H1 (cell line): Measurements from ENCODE around the gene MAST2. TPM values are rescaled to one million over a fixed set of nuclear protein-coding genes. Genes with fewer than 3 reads are reported as not detected.

Experiments used
- FOSL1 ChIP-seq: IDR thresholded peaks from 2 replicates; pipeline ENCODE4 v1.6.1; 2011; ENCODE audit warnings: mild to moderate bottlenecking, low read depth, low read length, moderate library complexity; ENCODE audit not compliant: insufficient read depth
- PHF8 ChIP-seq: fragments of 200-600 bp; sonication (generic); conservative IDR thresholded peaks from 2 replicates; pipeline ENCODE4 v1.7.1; 2012; ENCODE audit warnings: low read depth, mild to moderate bottlenecking, inconsistent platforms, low read length, moderate library complexity
- polyA plus RNA-seq, 7 experiments: library from polyadenylated mRNA; depleted of rRNA in 3 of 7; stranded (reverse) in 5 of 7; unstranded in 2 of 7; fragments of >200 nt in 5 of 7; fragments of 200-250 nt in 2 of 7; gene quantifications; 1 replicate in 5 of 7; 2 replicates in 1 of 7; 4 replicates in 1 of 7; pipeline versions ENCODE4 v1.2.1 to v1.2.3, GENCODE V29; 2011 to 2013; ENCODE audit warnings: missing spikeins in 2 of 7, mixed read lengths in 2 of 7
- total RNA-seq: library from RNA; stranded (reverse); fragmentation: NEBNext Ultra II Directional; extraction: Animal tissue kit (Norgen Biotek cat#: 25700); gene quantifications from 2 replicates; pipeline ENCODE4 v1.2.1, GENCODE V29; 2021
- TF ChIP-seq, protein P1 (sequence below), 3 experiments: IDR thresholded peaks; 1 replicate in 2 of 3; 2 replicates in 1 of 3; pipeline versions ENCODE4 v1.5.1 to v1.6.1; 2011; ENCODE audit warnings: low read length in 3 of 3, mild to moderate bottlenecking in 3 of 3, inconsistent platforms in 2 of 3, low read depth in 1 of 3, moderate library complexity in 1 of 3; ENCODE audit not compliant: insufficient read depth in 1 of 3; ENCODE audit errors: control extremely low read depth in 1 of 3

The MAST2 gene
- total and polyA plus RNA-seq, 2 of the 8 experiments (the other 6 are each of a cell fraction or from before 2014, with no cell fraction given): 20.5 to 35.4 TPM

DNA sequence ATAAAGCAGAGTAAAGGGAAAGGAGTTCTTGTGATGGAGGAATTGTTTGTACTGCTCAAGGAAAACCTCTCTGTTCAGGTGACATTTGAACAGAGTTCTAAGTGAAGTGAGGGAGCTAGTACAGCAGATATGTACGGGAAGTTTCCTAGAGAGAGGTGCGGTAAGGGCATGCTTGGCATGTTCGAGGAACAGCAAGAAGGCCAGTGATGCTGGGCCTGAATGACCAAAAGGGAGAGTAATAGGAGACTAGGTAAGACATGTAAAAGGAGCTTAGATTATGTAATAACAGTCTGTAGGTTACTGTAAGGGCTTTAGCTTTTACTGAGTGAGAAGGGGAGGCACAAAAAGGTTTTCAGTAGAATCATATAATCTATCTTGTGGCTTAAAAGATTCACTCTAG is 265.1 kb downstream of the MAST2 start (continued):
- TF ChIP-seq, protein P1, sequence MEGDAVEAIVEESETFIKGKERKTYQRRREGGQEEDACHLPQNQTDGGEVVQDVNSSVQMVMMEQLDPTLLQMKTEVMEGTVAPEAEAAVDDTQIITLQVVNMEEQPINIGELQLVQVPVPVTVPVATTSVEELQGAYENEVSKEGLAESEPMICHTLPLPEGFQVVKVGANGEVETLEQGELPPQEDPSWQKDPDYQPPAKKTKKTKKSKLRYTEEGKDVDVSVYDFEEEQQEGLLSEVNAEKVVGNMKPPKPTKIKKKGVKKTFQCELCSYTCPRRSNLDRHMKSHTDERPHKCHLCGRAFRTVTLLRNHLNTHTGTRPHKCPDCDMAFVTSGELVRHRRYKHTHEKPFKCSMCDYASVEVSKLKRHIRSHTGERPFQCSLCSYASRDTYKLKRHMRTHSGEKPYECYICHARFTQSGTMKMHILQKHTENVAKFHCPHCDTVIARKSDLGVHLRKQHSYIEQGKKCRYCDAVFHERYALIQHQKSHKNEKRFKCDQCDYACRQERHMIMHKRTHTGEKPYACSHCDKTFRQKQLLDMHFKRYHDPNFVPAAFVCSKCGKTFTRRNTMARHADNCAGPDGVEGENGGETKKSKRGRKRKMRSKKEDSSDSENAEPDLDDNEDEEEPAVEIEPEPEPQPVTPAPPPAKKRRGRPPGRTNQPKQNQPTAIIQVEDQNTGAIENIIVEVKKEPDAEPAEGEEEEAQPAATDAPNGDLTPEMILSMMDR (IDR thresholded peaks at IDR 0.05; ENCODE audit: control extremely low read depth in 1 of 3, insufficient read depth in 1 of 3, low read depth in 1 of 3, low read length in 3 of 3): no peak
- TF ChIP-seq FOSL1: no peak
- TF ChIP-seq PHF8: no peak
